Omental fat pad (tissue), 4 donors: ENCODE data around the gene HSPA14. TPM values are rescaled to one million over a fixed set of nuclear protein-coding genes. Genes with fewer than 3 reads are reported as not detected.

ENCODE experiments used
- ATAC-seq: fragments of 150-250 bp; one replicate; pipeline ENCODE4 v1.9.1; 2016; ENCODE audit warnings: mild to moderate bottlenecking, moderate library complexity; ENCODE audit not compliant: low FRiP score
- DNase-seq: peaks from one replicate; pipeline ENCODE4 v3.0.0-alpha.2; 2019; ENCODE audit warnings: low spot score
- CTCF ChIP-seq, 3 donors: fragments of 450-650 bp; IDR thresholded peaks; one replicate each; pipeline ENCODE4 v1.5.1; 2016 to 2017; ENCODE audit warnings: antibody characterized with exemption in 3 of 3, mild to moderate bottlenecking in 3 of 3, moderate library complexity in 2 of 3
- total RNA-seq, 4 donors: library from RNA; depleted of rRNA; stranded (reverse); fragments of >200 nt; gene quantifications; one replicate each; pipeline ENCODE4 v1.1.0, GENCODE V29; 2016

HSPA14 gene
- total RNA-seq: 10 to 100 TPM in 3 of 4 donors, 1 to 10 TPM in 1; 9.1 to 15.3 (median 11.8) TPM

DNA sequence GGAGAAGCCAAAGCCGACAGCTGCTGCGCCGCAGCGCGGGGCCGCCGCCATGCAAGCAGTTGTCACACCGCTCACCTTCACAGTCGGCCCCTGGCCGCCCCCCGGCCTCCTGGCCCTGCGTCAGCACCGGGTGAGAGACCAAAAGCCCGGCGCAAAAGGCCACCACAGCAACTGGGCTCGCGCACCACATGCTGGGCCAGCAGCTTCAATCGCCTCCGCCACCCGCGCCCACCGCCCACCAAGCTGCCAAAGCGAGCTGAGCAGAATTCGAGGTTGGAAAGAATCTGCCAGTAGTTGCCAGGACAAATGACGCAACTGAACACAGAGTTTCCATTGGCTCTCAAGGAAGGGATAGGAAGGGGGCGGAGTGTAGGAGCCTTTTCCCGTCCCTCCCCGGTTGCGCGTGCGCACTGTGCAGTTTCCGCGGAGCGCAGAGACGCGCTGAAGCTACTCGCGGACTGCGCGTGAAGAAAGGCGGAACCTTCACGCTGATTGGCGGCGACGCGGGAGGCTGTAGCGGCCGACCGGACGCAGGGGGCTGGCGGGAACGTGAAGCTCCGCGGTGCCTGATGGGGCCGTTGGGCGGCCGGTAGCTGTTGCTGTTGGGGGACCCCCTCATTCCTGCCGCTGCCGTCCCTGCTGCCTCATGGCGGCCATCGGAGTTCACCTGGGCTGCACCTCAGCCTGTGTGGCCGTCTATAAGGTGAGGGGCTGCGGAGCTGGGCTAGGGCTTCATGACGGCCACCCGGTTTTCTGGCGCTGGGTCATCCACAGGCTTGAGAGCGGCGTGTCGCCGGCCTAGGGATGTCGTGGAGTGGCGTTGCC, at the start of gene HSPA14, which contains the start of the genes CDNF and MSANTD7:
TSS of gene HSPA14 (plus strand) at position 550 of the 825 bp plus-strand sequence. CDS start at position 647, 97 bp downstream.
TSS of gene CDNF (minus strand) at position 281 of the 825 bp plus-strand sequence. CDS start at position 190, 91 bp downstream.
TSS of gene MSANTD7 (plus strand) at position 550 of the 825 bp plus-strand sequence. CDS start 3,979 bp downstream, outside the sequence.
- DNase-seq (peak; percentile 95), ATAC-seq (peak; percentile 99)
- TF ChIP-seq CTCF (IDR thresholded peaks at IDR 0.05): no peak

DNA sequence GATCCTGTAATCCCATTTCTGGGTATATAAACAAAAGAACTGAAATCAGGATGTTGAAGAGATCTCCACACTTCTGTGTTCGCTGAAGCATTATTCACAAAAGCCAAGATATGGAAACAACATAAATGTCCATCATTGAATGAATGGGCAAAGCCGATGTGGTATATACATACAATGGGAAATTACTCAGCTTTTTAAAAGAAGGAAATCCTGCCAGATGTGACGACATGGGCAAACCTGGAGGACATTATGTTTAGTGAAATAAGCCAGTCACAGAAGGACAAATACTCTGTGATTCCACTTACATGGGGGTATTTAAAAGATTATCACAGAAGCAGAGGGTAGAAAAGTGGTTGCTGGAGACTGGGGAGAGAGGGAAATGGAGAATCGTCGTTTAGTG, 39.5 kb upstream of the HSPA14 start:
- no peak for TF ChIP-seq CTCF (IDR thresholded peaks at IDR 0.05)
- DNase-seq: no peak
- no peak for ATAC-seq

DNA sequence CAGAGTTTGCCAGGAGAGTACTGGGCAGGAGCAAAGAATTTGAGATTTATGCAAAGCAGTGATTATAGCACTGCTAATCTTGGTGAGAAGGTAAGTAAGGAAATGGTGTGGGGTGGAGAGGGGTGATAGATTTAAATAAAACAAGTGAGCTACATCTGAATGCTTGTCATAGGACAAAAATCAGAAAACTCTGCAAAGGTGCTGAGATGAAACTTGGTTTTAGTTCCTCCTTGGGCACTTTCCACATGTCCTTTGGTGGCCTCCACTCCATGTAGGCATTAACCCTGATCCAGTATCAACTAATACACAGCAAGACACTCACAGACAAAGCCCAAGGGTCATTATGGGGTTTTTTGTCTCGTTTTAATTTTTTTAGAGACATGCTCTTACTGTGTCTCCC, 37.7 kb upstream of the HSPA14 start:
- no peak for TF ChIP-seq CTCF (IDR thresholded peaks at IDR 0.05)
- ATAC-seq (no peak), DNase-seq (no peak)

DNA sequence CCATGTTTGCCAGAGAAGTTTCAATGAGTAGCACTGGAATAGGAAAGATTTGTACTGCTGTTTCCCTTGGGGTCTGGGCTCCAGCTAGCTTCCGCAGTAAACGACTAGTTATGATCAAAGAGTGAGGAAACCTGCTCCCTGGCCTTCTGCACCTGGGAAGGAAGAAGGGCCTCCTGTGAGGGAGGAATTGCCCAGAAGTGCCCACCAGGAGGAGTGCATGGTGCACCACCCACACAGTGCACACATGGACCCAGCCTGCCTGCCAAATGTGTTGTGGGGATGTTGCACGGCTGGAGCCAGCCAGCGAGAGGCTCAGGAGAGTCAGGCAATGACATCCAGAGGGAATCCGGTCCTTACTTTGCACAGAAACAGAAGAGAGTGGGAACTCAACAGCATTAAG, 36.4 kb upstream of the HSPA14 start:
- TF ChIP-seq CTCF (IDR thresholded peaks at IDR 0.05): no peak
- ATAC-seq (peak; percentile 66), DNase-seq (no peak)

DNA sequence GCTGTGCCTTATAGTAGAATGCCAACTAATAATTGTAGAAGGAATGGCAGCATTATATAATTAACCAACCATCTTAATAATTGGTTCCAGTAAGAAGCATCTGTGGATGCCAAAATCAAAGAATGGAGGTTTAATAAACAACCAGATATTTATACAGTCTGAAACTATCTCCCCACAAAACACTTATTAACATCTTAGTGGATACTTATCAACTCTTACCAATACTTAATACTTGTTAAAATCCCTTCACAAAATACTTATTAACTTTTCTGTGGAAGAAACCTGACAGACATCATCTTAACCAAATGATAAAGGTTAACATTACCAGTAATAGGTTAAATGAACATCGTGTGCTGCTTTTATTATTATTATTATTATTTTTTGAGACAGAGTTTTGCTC, 34.3 kb upstream of the HSPA14 start:
- ATAC-seq (no peak), DNase-seq (no peak)
- no peak for TF ChIP-seq CTCF (IDR thresholded peaks at IDR 0.05)

GRCh38 chr10:14806318-14806717, 31.8 kb upstream of the HSPA14 start:
- no peak for TF ChIP-seq CTCF (IDR thresholded peaks at IDR 0.05)
- DNase-seq: no peak
- ATAC-seq: no peak
